ENCODE measurements around the gene SC5D. TPM values are rescaled to one million over a fixed set of nuclear protein-coding genes. Genes with fewer than 3 reads are reported as not detected.

Gene SC5D
- 10 to 100 TPM; 21.5 to 27.4 TPM for total RNA-seq
- long read RNA-seq, donor 1, transcript SC5D-201 (5 exons, 2,456 nt), result major isoform, 8 of 9 reads
- long read RNA-seq, donor 1, partial matches to known transcripts, result 1 of 9 reads
- long read RNA-seq, donor 1, other reads (novel, unspliced or antisense), result 0 of 9 reads
- long read RNA-seq, donor 2, transcript SC5D-201 (5 exons, 2,456 nt), result major isoform, 42 of 51 reads
- long read RNA-seq, donor 2, partial matches to known transcripts, result 1 of 51 reads
- long read RNA-seq, donor 2, other reads (novel, unspliced or antisense), result 6 of 51 reads

GRCh38 chr11:121292495-121293287 is at the start of gene SC5D:
Gene SC5D (plus strand): TSS chr11:121292771. CDS start chr11:121303376, 10,605 bp downstream.
- DNase-seq (ENCODE audit: low spot score), result peak; percentile 98
- intact Hi-C loops (cut with DNase I), result no loop called here

- intact Hi-C loops (cut with DNase I), result no loop called here
- no peak for DNase-seq (ENCODE audit: low spot score)
Measured at GRCh38 chr11:121244884-121245283, 47.7 kb upstream of the SC5D start.

GRCh38 chr11:121246021-121246768 is 46.4 kb upstream of the SC5D start:
- intact Hi-C loops (cut with DNase I), result no loop called here
- no peak for DNase-seq (ENCODE audit: low spot score)

- intact Hi-C loops (cut with DNase I), result no loop called here
- no peak for DNase-seq (ENCODE audit: low spot score)
Measured at GRCh38 chr11:121246769-121247035, 45.9 kb upstream of the SC5D start.

GRCh38 chr11:121248496-121248895 is 44.1 kb upstream of the SC5D start:
- intact Hi-C loops (cut with DNase I), result no loop called here
- DNase-seq (ENCODE audit: low spot score), result no peak

- DNase-seq (ENCODE audit: low spot score), result no peak
- intact Hi-C loops (cut with DNase I), result no loop called here
Measured at GRCh38 chr11:121249039-121249663, 43.4 kb upstream of the SC5D start.

GRCh38 chr11:121250843-121251242 is 41.7 kb upstream of the SC5D start:
- intact Hi-C loops (cut with DNase I), result loop anchor here in 1 of 2 donors (10.0 kb wide), 1 partner anchor 1764 kb away; no protein-coding TSS in a partner anchor
- no peak for DNase-seq (ENCODE audit: low spot score)

GRCh38 chr11:121253951-121254350 is 38.6 kb upstream of the SC5D start:
- intact Hi-C loops (cut with DNase I), result loop anchor here in 1 of 2 donors (10.0 kb wide), 1 partner anchor 1761 kb away; no protein-coding TSS in a partner anchor
- DNase-seq (ENCODE audit: low spot score), result no peak

- DNase-seq (ENCODE audit: low spot score), result no peak
- intact Hi-C loops (cut with DNase I), result loop anchor here in 1 of 2 donors (10.0 kb wide), 1 partner anchor 1760 kb away; no protein-coding TSS in a partner anchor
Measured at GRCh38 chr11:121254756-121255155, 37.8 kb upstream of the SC5D start.

- intact Hi-C loops (cut with DNase I), result loop anchor here in 1 of 2 donors (10.0 kb wide), 1 partner anchor 1759 kb away; no protein-coding TSS in a partner anchor
- no peak for DNase-seq (ENCODE audit: low spot score)
Measured at GRCh38 chr11:121255473-121256125, 37.0 kb upstream of the SC5D start.

GRCh38 chr11:121257289-121257688 is 35.3 kb upstream of the SC5D start:
- intact Hi-C loops (cut with DNase I), result loop anchor here in 1 of 2 donors (10.0 kb wide), 1 partner anchor 1758 kb away; no protein-coding TSS in a partner anchor

GRCh38 chr11:121257976-121258375 is 34.6 kb upstream of the SC5D start:
- intact Hi-C loops (cut with DNase I), result loop anchor here in 1 of 2 donors (10.0 kb wide), 1 partner anchor 1757 kb away; no protein-coding TSS in a partner anchor
- DNase-seq (ENCODE audit: low spot score), result no peak

More at GRCh38 chr11:121257289-121257688, 35.3 kb upstream of the SC5D start:
- no peak for DNase-seq (ENCODE audit: low spot score)

GRCh38 chr11:121265586-121265985 is 27.0 kb upstream of the SC5D start:
- intact Hi-C loops (cut with DNase I), result no loop called here
- DNase-seq (ENCODE audit: low spot score), result no peak

- intact Hi-C loops (cut with DNase I), result no loop called here
- DNase-seq (ENCODE audit: low spot score), result no peak
Measured at GRCh38 chr11:121268581-121268980, 24.0 kb upstream of the SC5D start.

- intact Hi-C loops (cut with DNase I), result no loop called here
- no peak for DNase-seq (ENCODE audit: low spot score)
Measured at GRCh38 chr11:121270001-121270678, 22.4 kb upstream of the SC5D start.

GRCh38 chr11:121274332-121274991 is 18.1 kb upstream of the SC5D start:
- no peak for DNase-seq (ENCODE audit: low spot score)
- intact Hi-C loops (cut with DNase I), result no loop called here

- intact Hi-C loops (cut with DNase I), result no loop called here
- DNase-seq (ENCODE audit: low spot score), result no peak
Measured at GRCh38 chr11:121281698-121282097, 10.9 kb upstream of the SC5D start.

- no peak for DNase-seq (ENCODE audit: low spot score)
- intact Hi-C loops (cut with DNase I), result no loop called here
Measured at GRCh38 chr11:121282386-121282785, 10.2 kb upstream of the SC5D start.

Measured in posterior vena cava (tissue), 2 donors.